Body of pancreas (tissue), 4 donors: ENCODE results near the gene TM9SF4. TPM values are rescaled to one million over a fixed set of nuclear protein-coding genes. Genes with fewer than 3 reads are reported as not detected.

Source experiments
- ATAC-seq: fragments of 150-250 bp; one replicate; pipeline ENCODE4 v1.9.1; 2016
- DNase-seq, 4 donors: peaks; one replicate each; pipeline ENCODE4 v3.0.0-alpha.2; 2019
- H3K27ac ChIP-seq, 4 donors: fragments of 200-600 bp; sonication (generic); 1 replicate in 3 of 4; 2 replicates in 1 of 4; pipeline versions ENCODE4 v1.5.1 to v1.6.1; 2016 to 2019; ENCODE audit warnings: mild to moderate bottlenecking in 1 of 4, mixed read lengths in 1 of 4, moderate library complexity in 1 of 4
- H3K27me3 ChIP-seq, 2 donors: fragments of 200-600 bp; sonication (generic); one replicate each; pipeline ENCODE4 v1.6.0; 2016; ENCODE audit warnings: mild to moderate bottlenecking in 1 of 2
- H3K36me3 ChIP-seq, 2 donors: fragments of 200-600 bp; sonication (generic); replicated peaks in 1 of 2; 2 replicates each; pipeline ENCODE4 v1.5.1; 2016; ENCODE audit warnings: low read depth in 2 of 2; ENCODE audit not compliant: insufficient read depth in 1 of 2
- H3K4me1 ChIP-seq: fragments of 200-600 bp; sonication (generic); one replicate; pipeline ENCODE4 v1.6.0; 2016
- H3K4me3 ChIP-seq, 2 donors: fragments of 200-600 bp; sonication (generic); 1 replicate in 1 of 2; 2 replicates in 1 of 2; pipeline ENCODE4 v1.5.1; 2016 to 2019
- H3K9me3 ChIP-seq, 3 donors: fragments of 200-600 bp; sonication (generic); 1 replicate in 2 of 3; 2 replicates in 1 of 3; pipeline ENCODE4 v1.5.1; 2016
- CTCF ChIP-seq, 7 experiments: fragments of 450-650 bp in 4 of 7; fragments of 200-600 bp in 3 of 7; sonication (generic) in 3 of 7; IDR thresholded peaks; one replicate each; pipeline ENCODE4 v1.5.1; 2016 to 2019; ENCODE audit warnings: antibody characterized with exemption in 7 of 7
- POLR2A ChIP-seq, 3 donors: fragments of 450-650 bp; IDR thresholded peaks; one replicate each; pipeline ENCODE4 v1.6.1; 2016; ENCODE audit warnings: antibody characterized with exemption in 3 of 3, mild to moderate bottlenecking in 2 of 3
- WGBS, 2 donors: methylation state at CpG; one replicate each; pipeline ENCODE4 v1.1.5; 2017; 5-methylcytosine and 5-hydroxymethylcytosine counted together
- intact Hi-C: fragments of 100-400 bp; cut with DNase I; formaldehyde crosslinking; loops from one replicate; pipeline ENCODE4 v1.15.1; 2023
- total RNA-seq, 2 donors: library from RNA; depleted of rRNA; stranded (reverse); fragments of >200 nt; gene quantifications; one replicate each; pipeline ENCODE4 v1.1.0, GENCODE V29; 2016

TM9SF4 gene
- total RNA-seq, 2 donors from 2014 or later, result 16.9 to 27.0 TPM

- H3K4me3 ChIP-seq, result no peak overlapping the region
- no peaks in the 10 kb centered on the region for H3K27me3 ChIP-seq
- no peaks in the 10 kb centered on the region for H3K4me1 ChIP-seq
- WGBS, 2 donors, result 50 to 70% methylated on average over 6 of the region's 6 CpGs
- no peak for TF ChIP-seq POLR2A (IDR thresholded peaks at IDR 0.05)
- no peak for TF ChIP-seq CTCF (IDR thresholded peaks at IDR 0.05)
- no peak overlapping the region for H3K27ac ChIP-seq
- no peaks in the 10 kb centered on the region for H3K36me3 ChIP-seq
- ATAC-seq (no peak), DNase-seq (no peak)
- intact Hi-C loops, result no loop called here
- H3K9me3 ChIP-seq, result no peaks in the 10 kb centered on the region
These were observed 10.7 kb upstream of the TM9SF4 start for GRCh38 chr20:32098786-32099185.

- H3K27ac ChIP-seq, result peak overlapping the region in 3 of 4 donors; percentile 98 to 99 (median 99)
- no peak for ATAC-seq
These were observed 611 bp upstream of the TM9SF4 start for GRCh38 chr20:32108814-32109391.

GRCh38 chr20:32110173-32110704 lies 725 bp downstream of the TM9SF4 start:
- DNase-seq, result peak in 2 of 4 donors; percentile 8 to 17
- peaks cover 41% of the 10 kb centered on the region for H3K4me1 ChIP-seq
- WGBS, 2 donors, result 1 to 3% methylated on average over 8 of the region's 8 CpGs
- ATAC-seq, result no peak
- intact Hi-C loops, result no loop called here
- no peaks in the 10 kb centered on the region for H3K9me3 ChIP-seq
- peak overlapping the region; percentile 50 to 98 for H3K4me3 ChIP-seq
- TF ChIP-seq POLR2A (IDR thresholded peaks at IDR 0.05) (no peak), CTCF (IDR thresholded peaks at IDR 0.05) (no peak)
- peak overlapping the region; percentile 96 to 99 (median 98) for H3K27ac ChIP-seq
- no peaks in the 10 kb centered on the region for H3K36me3 ChIP-seq
- no peaks in the 10 kb centered on the region for H3K27me3 ChIP-seq

More at GRCh38 chr20:32108814-32109391, 611 bp upstream of the TM9SF4 start:
- intact Hi-C loops, result no loop called here
- no peak overlapping the region for H3K4me3 ChIP-seq
- no peak for DNase-seq
- no peak for TF ChIP-seq CTCF (IDR thresholded peaks at IDR 0.05)
- no peak for TF ChIP-seq POLR2A (IDR thresholded peaks at IDR 0.05)
- peaks cover 33% of the 10 kb centered on the region for H3K4me1 ChIP-seq
- no peaks in the 10 kb centered on the region for H3K9me3 ChIP-seq
- H3K27me3 ChIP-seq, result no peaks in the 10 kb centered on the region
- 42 to 49% methylated on average over 5 of the region's 5 CpGs for WGBS, 2 donors
- H3K36me3 ChIP-seq, result no peaks in the 10 kb centered on the region

GRCh38 chr20:32110727-32111126 lies 1.2 kb downstream of the TM9SF4 start:
- no peak for TF ChIP-seq CTCF (IDR thresholded peaks at IDR 0.05)
- TF ChIP-seq POLR2A (IDR thresholded peaks at IDR 0.05), result no peak
- Histone ChIP-seq H3K9me3 (no peaks in the 10 kb centered on the region), H3K27ac (no peak overlapping the region), H3K36me3 (no peaks in the 10 kb centered on the region), H3K27me3 (no peaks in the 10 kb centered on the region), H3K4me1 (peaks cover 41% of the 10 kb centered on the region), H3K4me3 (no peak overlapping the region)
- intact Hi-C loops, result no loop called here
- 65 to 67% methylated on average over 3 of the region's 3 CpGs for WGBS, 2 donors
- ATAC-seq (no peak), DNase-seq (no peak)
